ENCODE data around the gene VSTM2L. TPM values are rescaled to one million over a fixed set of nuclear protein-coding genes. Genes with fewer than 3 reads are reported as not detected.

Gene VSTM2L
- total RNA-seq, 4 donors from 2014 or later = 0.78 to 1.4 TPM; not detected in 2

DNA sequence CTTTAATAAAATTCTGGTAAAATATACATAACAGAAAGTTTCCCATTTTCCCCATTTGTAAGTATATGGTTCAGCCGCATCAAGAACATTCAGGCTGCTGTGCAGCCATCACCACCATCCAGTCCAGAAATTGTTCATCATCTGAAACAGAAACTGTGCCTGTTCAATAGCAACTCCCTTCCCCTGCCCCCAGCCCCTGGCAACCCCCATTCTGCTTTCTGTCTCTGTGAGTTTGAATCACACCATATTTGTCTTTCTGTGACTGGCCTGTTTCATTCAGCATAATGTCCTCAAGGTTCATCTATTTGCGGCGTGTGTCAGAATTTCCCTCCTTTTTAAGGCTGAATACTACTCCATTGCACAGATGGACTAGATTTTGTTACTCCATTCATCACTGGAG lies 19.1 kb downstream of the VSTM2L start:
- Histone ChIP-seq H3K4me1 (no peaks in the 10 kb centered on the region), H3K9me3 (no peaks in the 10 kb centered on the region), H3K27ac (no peak overlapping the region), H3K36me3 (no peaks in the 10 kb centered on the region), H3K27me3 (peaks cover 34% of the 10 kb centered on the region), H3K4me3 (no peak overlapping the region)
- TF ChIP-seq, protein P1, sequence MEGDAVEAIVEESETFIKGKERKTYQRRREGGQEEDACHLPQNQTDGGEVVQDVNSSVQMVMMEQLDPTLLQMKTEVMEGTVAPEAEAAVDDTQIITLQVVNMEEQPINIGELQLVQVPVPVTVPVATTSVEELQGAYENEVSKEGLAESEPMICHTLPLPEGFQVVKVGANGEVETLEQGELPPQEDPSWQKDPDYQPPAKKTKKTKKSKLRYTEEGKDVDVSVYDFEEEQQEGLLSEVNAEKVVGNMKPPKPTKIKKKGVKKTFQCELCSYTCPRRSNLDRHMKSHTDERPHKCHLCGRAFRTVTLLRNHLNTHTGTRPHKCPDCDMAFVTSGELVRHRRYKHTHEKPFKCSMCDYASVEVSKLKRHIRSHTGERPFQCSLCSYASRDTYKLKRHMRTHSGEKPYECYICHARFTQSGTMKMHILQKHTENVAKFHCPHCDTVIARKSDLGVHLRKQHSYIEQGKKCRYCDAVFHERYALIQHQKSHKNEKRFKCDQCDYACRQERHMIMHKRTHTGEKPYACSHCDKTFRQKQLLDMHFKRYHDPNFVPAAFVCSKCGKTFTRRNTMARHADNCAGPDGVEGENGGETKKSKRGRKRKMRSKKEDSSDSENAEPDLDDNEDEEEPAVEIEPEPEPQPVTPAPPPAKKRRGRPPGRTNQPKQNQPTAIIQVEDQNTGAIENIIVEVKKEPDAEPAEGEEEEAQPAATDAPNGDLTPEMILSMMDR (IDR thresholded peaks at IDR 0.05) = no peak
- TF ChIP-seq POLR2AphosphoS5 (IDR thresholded peaks at IDR 0.05) (no peak), EP300 (IDR thresholded peaks at IDR 0.05) (no peak), POLR2A (IDR thresholded peaks at IDR 0.05) (no peak)
- 93% methylated on average over 3 of the region's 3 CpGs for WGBS
- no peak for DNase-seq (ENCODE audit: low spot score in 2 of 2)

DNA sequence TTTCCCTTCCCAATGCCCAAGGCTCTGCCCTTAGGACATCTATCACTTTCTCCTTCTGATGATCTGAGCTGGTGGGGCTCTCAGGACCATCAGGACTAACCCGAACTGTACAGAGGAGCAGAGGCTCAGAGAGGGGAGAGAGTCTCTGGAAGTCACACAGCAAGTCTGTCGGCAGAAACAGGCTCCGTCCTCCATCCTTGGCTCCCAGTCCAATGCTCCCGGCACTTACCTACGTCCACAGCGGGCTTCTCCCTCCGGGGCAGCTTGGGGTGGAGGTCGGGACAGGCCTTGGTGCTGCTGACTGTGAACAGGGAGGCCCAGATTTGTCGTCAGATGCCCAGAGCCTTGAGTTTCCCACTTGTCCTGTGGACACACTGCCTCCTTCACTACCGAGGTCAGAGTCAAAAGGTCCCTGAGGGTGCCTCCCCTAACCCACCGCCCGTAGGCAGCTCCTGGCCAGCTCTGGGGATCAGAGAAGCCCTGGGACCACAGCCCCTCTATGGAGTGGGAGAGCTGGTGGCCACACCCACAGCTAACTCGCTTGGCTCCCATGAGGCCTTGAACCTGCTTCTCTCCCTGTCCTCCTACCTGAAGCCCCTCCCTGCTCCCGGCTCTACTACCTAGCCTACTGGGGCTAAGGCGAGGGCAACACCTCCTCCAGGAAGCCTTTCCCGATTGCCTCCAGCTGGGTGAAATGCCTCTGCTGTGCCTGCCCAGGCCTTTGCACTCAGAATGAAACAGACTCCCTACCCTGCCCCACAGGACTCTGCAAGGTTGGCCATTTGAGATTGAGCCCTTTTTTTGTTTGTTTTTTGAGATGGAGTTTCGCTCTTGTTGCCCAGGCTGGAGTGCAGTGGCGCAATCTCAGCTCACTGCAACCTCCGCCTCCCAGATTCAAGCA lies 22.6 kb downstream of the VSTM2L start:
- WGBS = 83% methylated on average over 15 of the region's 19 CpGs
- no peak for TF ChIP-seq EP300 (IDR thresholded peaks at IDR 0.05)
- TF ChIP-seq, protein P1 (IDR thresholded peaks at IDR 0.05) = no peak
- TF ChIP-seq POLR2A (IDR thresholded peaks at IDR 0.05) = no peak
- TF ChIP-seq POLR2AphosphoS5 (IDR thresholded peaks at IDR 0.05) = no peak

DNA sequence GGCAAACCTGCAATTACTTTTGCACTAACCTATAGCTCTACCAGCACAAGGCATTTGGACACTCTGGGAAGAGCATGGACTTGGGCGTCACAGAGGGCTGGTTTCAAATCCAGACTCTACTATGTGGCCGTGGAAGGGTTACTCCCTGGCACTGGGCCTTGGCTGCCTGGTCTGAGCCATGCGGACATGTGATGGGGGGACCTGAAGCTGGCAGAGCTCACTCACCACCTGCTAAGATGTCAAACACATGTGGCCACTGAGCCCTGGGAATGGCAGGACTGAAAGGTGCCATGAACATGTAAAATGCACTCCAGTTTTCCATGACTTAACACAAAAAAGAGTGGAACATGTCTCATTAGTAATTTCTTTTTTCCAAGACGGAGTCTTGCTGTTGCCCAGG lies 23.7 kb downstream of the VSTM2L start:
- DNase-seq (ENCODE audit: low spot score in 2 of 2) = no peak
- no peak overlapping the region for H3K27ac ChIP-seq
- no peaks in the 10 kb centered on the region for H3K36me3 ChIP-seq
- no peak overlapping the region for H3K4me3 ChIP-seq
- WGBS = 84% methylated on average over 4 of the region's 4 CpGs
- H3K4me1 ChIP-seq = no peaks in the 10 kb centered on the region
- TF ChIP-seq POLR2A (IDR thresholded peaks at IDR 0.05) (no peak), POLR2AphosphoS5 (IDR thresholded peaks at IDR 0.05) (no peak), EP300 (IDR thresholded peaks at IDR 0.05) (no peak)
- TF ChIP-seq, protein P1 (IDR thresholded peaks at IDR 0.05) = no peak
- peaks cover 17% of the 10 kb centered on the region for H3K27me3 ChIP-seq
- H3K9me3 ChIP-seq = no peaks in the 10 kb centered on the region

More for the DNA sequence above, 22.6 kb downstream of the VSTM2L start:
- Histone ChIP-seq H3K4me1 (no peaks in the 10 kb centered on the region), H3K4me3 (no peak overlapping the region), H3K27ac (no peak overlapping the region), H3K36me3 (no peaks in the 10 kb centered on the region), H3K9me3 (no peaks in the 10 kb centered on the region), H3K27me3 (peaks cover 10% of the 10 kb centered on the region)
- no peak for DNase-seq (ENCODE audit: low spot score in 2 of 2)

DNA sequence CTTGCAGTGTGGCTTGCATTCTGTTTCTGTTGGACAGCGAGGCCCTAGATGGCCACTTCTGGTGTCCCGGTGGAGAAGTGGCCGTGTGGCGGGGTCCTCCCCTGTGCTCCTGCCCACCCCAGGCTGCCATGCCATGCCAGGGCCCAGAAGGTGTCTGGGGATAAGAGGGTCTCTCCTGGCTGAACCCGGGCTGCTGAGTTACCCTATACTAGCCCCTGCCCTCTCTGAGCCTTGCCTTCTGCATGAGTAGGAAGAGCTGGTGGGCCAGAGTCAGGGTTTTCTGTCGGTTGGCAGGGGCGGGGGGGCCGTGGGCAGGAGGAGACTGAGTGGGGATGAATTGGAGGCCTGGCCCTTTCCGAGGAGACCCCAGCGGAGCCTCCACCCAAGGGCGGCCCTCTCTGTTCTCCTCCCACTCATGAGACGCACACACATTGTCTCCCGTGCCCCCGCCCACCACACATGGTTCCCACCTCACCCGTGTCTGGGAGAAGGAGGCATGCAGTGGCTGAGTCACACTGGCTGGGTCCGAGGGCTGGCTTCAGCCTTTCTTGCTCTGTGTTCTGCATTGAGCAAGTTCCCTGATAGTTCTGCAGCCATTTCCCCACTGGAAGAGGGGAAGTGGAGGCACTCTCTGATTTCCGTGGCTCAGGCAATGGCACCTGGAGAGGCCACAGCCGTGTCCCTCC lies 24.6 kb downstream of the VSTM2L start:
- Histone ChIP-seq H3K4me1 (no peaks in the 10 kb centered on the region), H3K27me3 (peaks cover 24% of the 10 kb centered on the region), H3K36me3 (no peaks in the 10 kb centered on the region), H3K9me3 (no peaks in the 10 kb centered on the region), H3K27ac (no peak overlapping the region), H3K4me3 (no peak overlapping the region)
- TF ChIP-seq EP300 (IDR thresholded peaks at IDR 0.05) (no peak), POLR2A (IDR thresholded peaks at IDR 0.05) (no peak), POLR2AphosphoS5 (IDR thresholded peaks at IDR 0.05) (no peak)
- TF ChIP-seq, protein P1 (IDR thresholded peaks at IDR 0.05) = no peak
- 83% methylated on average over 4 of the region's 18 CpGs for WGBS
- DNase-seq (ENCODE audit: low spot score in 2 of 2) = no peak

Data from suprapubic skin (tissue), 4 donors.